IPS-NIHi7 (cell line): Measurements from ENCODE around the gene PAX4.

ENCODE experiments used
- DNase-seq: peaks from one replicate; pipeline ENCODE4 v3.0.0; 2012; ENCODE audit warnings: mixed read lengths; ENCODE audit errors: extremely low spot score

The PAX4 gene

GRCh38 chr7:127618042-127618441 is at the start of gene PAX4:
Gene PAX4, minus strand, starts transcription at chr7:127618142. Its CDS starts 2,214 bp downstream, at chr7:127615928.
- DNase-seq = no peak

GRCh38 chr7:127667017-127667670 is 49.2 kb upstream of the PAX4 start:
- no peak for DNase-seq

- DNase-seq = no peak
Observed at GRCh38 chr7:127666602-127667001, 48.7 kb upstream of the PAX4 start.

- peak; percentile 45 for DNase-seq
Observed at GRCh38 chr7:127665922-127666321, 48.0 kb upstream of the PAX4 start.

GRCh38 chr7:127658970-127659630 is 41.2 kb upstream of the PAX4 start:
- DNase-seq = no peak

- no peak for DNase-seq
Observed at GRCh38 chr7:127657500-127657899, 39.6 kb upstream of the PAX4 start.

GRCh38 chr7:127655720-127656119 is 37.8 kb upstream of the PAX4 start:
- no peak for DNase-seq

GRCh38 chr7:127654404-127655394 is 36.8 kb upstream of the PAX4 start:
- DNase-seq = no peak

- no peak for DNase-seq
Observed at GRCh38 chr7:127653396-127653795, 35.5 kb upstream of the PAX4 start.

- DNase-seq = no peak
Observed at GRCh38 chr7:127652333-127653248, 34.6 kb upstream of the PAX4 start.

- DNase-seq = peak; percentile 97
Observed at GRCh38 chr7:127651556-127652332, 33.8 kb upstream of the PAX4 start, which contains the start of gene SND1. Gene SND1, plus strand, starts transcription at chr7:127652194. Its CDS starts 180 bp downstream, at chr7:127652374.

- peak; percentile 51 for DNase-seq
Observed at GRCh38 chr7:127650847-127651555, 33.1 kb upstream of the PAX4 start.

- DNase-seq = no peak
Observed at GRCh38 chr7:127648986-127649385, 31.0 kb upstream of the PAX4 start.

GRCh38 chr7:127647636-127648035 is 29.7 kb upstream of the PAX4 start:
- no peak for DNase-seq

GRCh38 chr7:127644484-127644883 is 26.5 kb upstream of the PAX4 start:
- DNase-seq = no peak

GRCh38 chr7:127638197-127638596 is 20.3 kb upstream of the PAX4 start:
- DNase-seq = no peak

- DNase-seq = no peak
Observed at GRCh38 chr7:127635659-127636285, 17.8 kb upstream of the PAX4 start.

GRCh38 chr7:127632276-127632910 is 14.5 kb upstream of the PAX4 start:
- no peak for DNase-seq
